ENCODE data around the gene ATP7B.

GRCh38 chr13:51928231-51928630, 83.0 kb downstream of the ATP7B start:
- TF ChIP-seq CTCF (conservative IDR thresholded peaks at IDR 0.05 in 1 of 2, IDR thresholded peaks at IDR 0.05 in 1 of 2; ENCODE audit: low read depth in 1 of 2, low read length in 2 of 2) (no peak), EZH2 (IDR thresholded peaks at IDR 0.05; ENCODE audit: low read length, missing control alignments) (no peak)
